HG03432 (cell line): ENCODE measurements around the gene OR10J5.
"Not testable (repeated sequence)": the region's sequence is repeated elsewhere in the genome, so short reads cannot be mapped to it uniquely, and the experiment has no call there.

Experiments
- ATAC-seq: cut with Tn5 transposase; IDR thresholded peaks from one replicate; pipeline ENCODE4 v1.9.1; 2021; ENCODE audit warnings: mild to moderate bottlenecking, moderate library complexity; ENCODE audit not compliant: unreplicated experiment

Gene OR10J5

GRCh38 chr1:159535907-159536306 lies at the start of gene OR10J5:
OR10J5 (minus strand) TSS chr1:159536007; CDS start chr1:159536007, 0 bp downstream.
- no peak for ATAC-seq

- ATAC-seq, result no peak
Measured at GRCh38 chr1:159584536-159584935, 48.7 kb upstream of the OR10J5 start.

- ATAC-seq, result no peak
Measured at GRCh38 chr1:159581422-159581821, 45.6 kb upstream of the OR10J5 start.

GRCh38 chr1:159580340-159580739 lies 44.5 kb upstream of the OR10J5 start:
- ATAC-seq, result peak; percentile 71

GRCh38 chr1:159577446-159577845 lies 41.6 kb upstream of the OR10J5 start:
- ATAC-seq, result no peak

- ATAC-seq, result no peak
Measured at GRCh38 chr1:159562680-159563079, 26.9 kb upstream of the OR10J5 start.

- no peak for ATAC-seq
Measured at GRCh38 chr1:159561497-159561896, 25.7 kb upstream of the OR10J5 start.

GRCh38 chr1:159560599-159560998 lies 24.8 kb upstream of the OR10J5 start:
- ATAC-seq, result no peak

- no peak for ATAC-seq
Measured at GRCh38 chr1:159556931-159557369, 21.1 kb upstream of the OR10J5 start.

GRCh38 chr1:159554696-159555095 lies 18.9 kb upstream of the OR10J5 start:
- ATAC-seq, result no peak

- no peak for ATAC-seq
Measured at GRCh38 chr1:159554261-159554660, 18.5 kb upstream of the OR10J5 start.

GRCh38 chr1:159548126-159548525 lies 12.3 kb upstream of the OR10J5 start:
- ATAC-seq, result no peak

- no peak for ATAC-seq
Measured at GRCh38 chr1:159532922-159533321, 2.9 kb downstream of the OR10J5 start.

GRCh38 chr1:159524792-159525191 lies 11.0 kb downstream of the OR10J5 start:
- ATAC-seq, result not testable (repeated sequence)

GRCh38 chr1:159510229-159510541 lies 25.6 kb downstream of the OR10J5 start:
- no peak for ATAC-seq

GRCh38 chr1:159509440-159510228 lies 26.2 kb downstream of the OR10J5 start:
- ATAC-seq, result no peak

GRCh38 chr1:159508951-159509350 lies 26.9 kb downstream of the OR10J5 start:
- no peak for ATAC-seq

- ATAC-seq, result no peak
Measured at GRCh38 chr1:159505676-159506075, 30.1 kb downstream of the OR10J5 start.

- ATAC-seq, result no peak
Measured at GRCh38 chr1:159501082-159501481, 34.7 kb downstream of the OR10J5 start.

- ATAC-seq, result not testable (repeated sequence)
Measured at GRCh38 chr1:159494513-159495210, 41.1 kb downstream of the OR10J5 start.

- no peak for ATAC-seq
Measured at GRCh38 chr1:159493354-159493753, 42.5 kb downstream of the OR10J5 start.

GRCh38 chr1:159492575-159493323 lies 43.1 kb downstream of the OR10J5 start:
- ATAC-seq, result no peak
